ENCODE measurements around the gene TBC1D1. TPM values are rescaled to one million over a fixed set of nuclear protein-coding genes. Genes with fewer than 3 reads are reported as not detected.

Gene TBC1D1
- total RNA-seq, 1 experiment from 2014 or later = 28.5 TPM

GRCh38 chr4:37928426-37929416 lies 37.8 kb downstream of the TBC1D1 start:
- no peak for TF ChIP-seq CTCF (IDR thresholded peaks at IDR 0.05; ENCODE audit: insufficient read depth in 1 of 2, low read depth in 1 of 2, low read length in 1 of 2, severe bottlenecking in 1 of 2, unreplicated experiment in 1 of 2)
- Histone ChIP-seq H3K9me3 (no peaks in the 10 kb centered on the region), H3K4me3 (ENCODE audit: low read depth, low read length) (no peak overlapping the region), H3K4me1 (no peaks in the 10 kb centered on the region), H3K27me3 (replicated peaks; ENCODE audit: control insufficient read depth, insufficient read depth, low read length) (no peaks in the 10 kb centered on the region), H3K36me3 (ENCODE audit: control insufficient read depth, insufficient read depth, low read length) (no peaks in the 10 kb centered on the region)
- Mint-ChIP-seq H3K27ac (ENCODE audit: unreplicated experiment) (no peak overlapping the region), H3K4me3 (ENCODE audit: unreplicated experiment) (no peak overlapping the region), H3K27me3 (ENCODE audit: insufficient read depth, unreplicated experiment) (peaks cover 15% of the 10 kb centered on the region), H3K36me3 (ENCODE audit: insufficient read depth, unreplicated experiment) (no peaks in the 10 kb centered on the region), H3K4me1 (ENCODE audit: low read depth, unreplicated experiment) (no peaks in the 10 kb centered on the region), H3K9me3 (ENCODE audit: unreplicated experiment) (no peaks in the 10 kb centered on the region)
- CTCF ChIA-PET = no interaction called here
- DNase-seq = no peak
- no TSS peak for BruUV-seq (replicated peaks)
- POLR2A ChIA-PET = no interaction called here
- intact Hi-C loops (cut with micrococcal nuclease; ENCODE audit: unreplicated experiment) = no loop called here

- CTCF ChIA-PET = no interaction called here
- intact Hi-C loops (cut with micrococcal nuclease; ENCODE audit: unreplicated experiment) = no loop called here
These were observed 43.2 kb downstream of the TBC1D1 start for GRCh38 chr4:37934096-37934495.

GRCh38 chr4:37934609-37935008 lies 43.7 kb downstream of the TBC1D1 start:
- no peak for TF ChIP-seq CTCF (IDR thresholded peaks at IDR 0.05; ENCODE audit: insufficient read depth in 1 of 2, low read depth in 1 of 2, low read length in 1 of 2, severe bottlenecking in 1 of 2, unreplicated experiment in 1 of 2)
- Mint-ChIP-seq H3K4me1 (ENCODE audit: low read depth, unreplicated experiment) (no peaks in the 10 kb centered on the region), H3K27ac (ENCODE audit: unreplicated experiment) (no peak overlapping the region), H3K27me3 (ENCODE audit: insufficient read depth, unreplicated experiment) (peaks cover 2% of the 10 kb centered on the region), H3K36me3 (ENCODE audit: insufficient read depth, unreplicated experiment) (no peaks in the 10 kb centered on the region), H3K9me3 (ENCODE audit: unreplicated experiment) (no peaks in the 10 kb centered on the region), H3K4me3 (ENCODE audit: unreplicated experiment) (no peak overlapping the region)
- BruUV-seq (replicated peaks) = no TSS peak
- no peak overlapping the region for H3K4me3 ChIP-seq (ENCODE audit: low read depth, low read length)
- no peak for DNase-seq
- POLR2A ChIA-PET = no interaction called here
- no peaks in the 10 kb centered on the region for H3K27me3 ChIP-seq (replicated peaks; ENCODE audit: control insufficient read depth, insufficient read depth, low read length)
- no peaks in the 10 kb centered on the region for H3K4me1 ChIP-seq
- no peaks in the 10 kb centered on the region for H3K9me3 ChIP-seq
- intact Hi-C loops (cut with micrococcal nuclease; ENCODE audit: unreplicated experiment) = no loop called here
- no peaks in the 10 kb centered on the region for H3K36me3 ChIP-seq (ENCODE audit: control insufficient read depth, insufficient read depth, low read length)
- CTCF ChIA-PET = no interaction called here

More at GRCh38 chr4:37934096-37934495, 43.2 kb downstream of the TBC1D1 start:
- BruUV-seq (replicated peaks) = no TSS peak
- H3K9me3 Mint-ChIP-seq (ENCODE audit: unreplicated experiment) = no peaks in the 10 kb centered on the region
- POLR2A ChIA-PET = no interaction called here
- Histone ChIP-seq H3K9me3 (no peaks in the 10 kb centered on the region), H3K4me1 (no peaks in the 10 kb centered on the region), H3K36me3 (ENCODE audit: control insufficient read depth, insufficient read depth, low read length) (no peaks in the 10 kb centered on the region), H3K4me3 (ENCODE audit: low read depth, low read length) (no peak overlapping the region), H3K27me3 (replicated peaks; ENCODE audit: control insufficient read depth, insufficient read depth, low read length) (no peaks in the 10 kb centered on the region)
- TF ChIP-seq CTCF (IDR thresholded peaks at IDR 0.05; ENCODE audit: insufficient read depth in 1 of 2, low read depth in 1 of 2, low read length in 1 of 2, severe bottlenecking in 1 of 2, unreplicated experiment in 1 of 2) = no peak
- H3K4me1 Mint-ChIP-seq (ENCODE audit: low read depth, unreplicated experiment) = no peaks in the 10 kb centered on the region
- H3K27ac Mint-ChIP-seq (ENCODE audit: unreplicated experiment) = no peak overlapping the region
- no peak overlapping the region for H3K4me3 Mint-ChIP-seq (ENCODE audit: unreplicated experiment)
- DNase-seq = no peak
- no peaks in the 10 kb centered on the region for H3K36me3 Mint-ChIP-seq (ENCODE audit: insufficient read depth, unreplicated experiment)
- H3K27me3 Mint-ChIP-seq (ENCODE audit: insufficient read depth, unreplicated experiment) = peaks cover 3% of the 10 kb centered on the region

Measured in Caco-2 (cell line).